ENCODE results near the gene SPAG5. TPM values are rescaled to one million over a fixed set of nuclear protein-coding genes. Genes with fewer than 3 reads are reported as not detected.

SPAG5 gene
- total RNA-seq, 1 donor from 2014 or later: 1.1 TPM

DNA sequence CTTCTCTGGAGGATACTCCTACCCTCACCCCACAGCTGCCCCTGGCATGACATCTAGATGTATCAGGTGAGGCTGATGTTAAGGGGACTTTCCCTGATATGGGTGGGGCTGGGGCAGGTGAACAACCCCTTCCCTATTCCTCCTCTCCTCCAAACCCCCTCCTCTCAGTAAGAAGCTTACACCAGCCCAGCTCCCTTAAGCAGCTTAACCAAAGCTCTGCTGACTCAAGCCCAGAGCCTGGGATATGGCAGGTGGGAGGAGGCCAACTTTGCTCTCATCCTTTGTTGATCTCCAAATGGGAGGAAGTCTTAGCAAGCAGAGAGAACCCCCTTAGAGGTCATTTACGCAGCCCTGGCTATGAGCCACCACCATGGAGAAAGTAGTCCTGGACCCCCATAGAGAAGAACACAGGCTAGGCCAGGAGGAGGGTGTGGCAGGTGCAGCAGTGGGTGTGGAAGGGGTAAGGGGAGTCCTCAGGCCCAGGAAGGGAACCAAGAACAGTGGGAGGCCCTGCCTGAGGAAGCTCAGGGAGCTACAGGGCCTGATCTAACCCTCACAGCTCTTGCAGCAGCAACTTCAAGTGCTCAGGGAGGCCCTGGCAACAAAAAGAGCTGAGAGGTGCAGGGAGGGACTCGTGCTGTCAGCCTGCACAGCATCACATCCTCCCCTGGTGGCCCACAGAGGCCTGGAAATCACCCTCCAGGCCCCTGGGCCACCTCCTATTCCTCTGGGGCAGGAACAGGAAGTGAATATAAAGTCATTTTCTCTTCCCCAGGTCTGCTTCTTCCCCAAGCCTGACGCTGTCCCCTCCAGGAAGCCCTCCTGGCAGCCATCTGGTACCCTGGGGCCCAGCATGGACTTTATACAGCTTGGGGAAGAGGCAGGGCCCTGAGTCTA is 49.3 kb downstream of the SPAG5 start:
- intact Hi-C loops (cut with DNase I): loop anchor here (5.0 kb wide), 2 partner anchors 43 to 63 kb away; partner anchors contain the start of gene RSKR

DNA sequence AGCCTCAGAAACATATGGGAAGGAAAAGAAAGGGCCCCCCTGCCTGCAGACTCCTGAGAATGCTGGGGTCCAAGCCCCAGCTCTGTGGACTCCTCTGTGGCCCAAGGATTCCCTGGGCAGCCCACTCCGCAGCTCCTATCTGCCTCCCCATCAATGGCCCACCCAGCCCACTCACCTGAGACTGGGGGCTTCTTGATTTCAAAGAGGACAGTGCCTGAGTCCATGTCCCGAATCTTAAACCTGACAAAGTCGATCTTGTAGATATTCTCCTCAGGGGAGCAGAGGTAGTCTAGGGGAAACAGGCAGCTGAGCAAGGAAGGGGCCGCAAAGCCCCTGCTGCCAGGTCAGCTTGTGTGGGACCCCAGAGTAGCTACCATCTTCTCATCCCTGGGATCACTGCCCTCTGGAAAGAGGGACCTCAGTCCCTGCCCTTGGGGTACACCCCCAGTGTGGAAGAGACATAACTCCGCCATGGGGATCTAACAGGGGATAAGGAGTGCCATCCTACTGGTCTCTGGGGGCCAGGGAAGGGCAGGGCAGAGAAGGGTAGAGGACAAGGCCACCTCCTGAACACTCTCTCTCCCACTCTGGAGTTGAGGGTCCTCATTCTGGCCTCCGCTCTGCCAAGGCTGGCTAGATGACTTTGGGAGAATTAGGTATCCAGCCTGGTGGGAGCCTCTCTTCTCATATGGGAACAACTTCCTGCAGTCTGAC is 50.3 kb downstream of the SPAG5 start:
- DNase-seq (no peak), ATAC-seq (ENCODE audit: poor library complexity) (no peak)
- intact Hi-C loops (cut with DNase I): loop anchor here (5.0 kb wide), 1 partner anchor 64 kb away; the partner anchor contains the start of gene RSKR

More for the DNA sequence above, 49.3 kb downstream of the SPAG5 start:
- ATAC-seq (ENCODE audit: poor library complexity) (no peak), DNase-seq (no peak)

DNA sequence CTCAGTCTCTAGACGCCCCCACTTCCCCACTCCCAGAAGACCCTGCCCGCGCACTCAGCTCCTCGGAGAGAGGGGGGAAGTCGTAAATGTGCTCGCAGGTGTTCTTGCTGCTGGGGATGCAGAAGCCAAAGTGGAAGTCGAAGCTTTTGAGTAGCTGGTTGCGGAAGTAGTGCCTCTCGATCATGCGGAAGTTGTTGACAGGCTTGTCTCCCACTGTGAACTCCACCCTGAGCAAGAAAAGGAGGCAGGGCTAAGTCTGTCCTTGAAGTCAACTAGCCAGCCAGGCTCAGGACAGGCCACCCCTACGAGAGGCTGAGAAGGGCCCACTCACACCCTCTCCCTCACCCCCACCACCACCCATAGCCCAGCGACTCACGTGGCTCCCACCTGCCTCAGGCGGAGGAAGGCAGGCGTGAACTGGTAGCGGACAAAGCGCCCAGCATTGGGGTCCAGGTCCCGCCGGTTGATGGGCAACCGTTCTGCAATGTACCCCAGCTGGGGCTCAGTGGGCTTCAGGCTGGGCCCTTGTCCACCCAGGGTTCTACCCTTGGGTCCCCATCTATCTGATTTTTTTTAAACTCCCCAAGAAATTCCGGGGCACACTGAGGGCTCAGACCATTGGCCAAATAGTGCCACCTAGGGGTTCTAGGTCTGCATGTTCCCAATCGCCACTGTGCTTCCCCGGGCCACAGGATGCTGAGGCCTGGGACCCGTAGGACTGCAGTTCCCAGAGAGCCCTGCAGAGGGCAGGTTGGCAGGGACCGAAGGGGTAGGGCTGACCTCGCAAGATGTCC is 51.0 kb downstream of the SPAG5 start:
- intact Hi-C loops (cut with DNase I): loop anchor here (5.0 kb wide), 1 partner anchor 64 kb away; the partner anchor contains the start of gene RSKR
- ATAC-seq (ENCODE audit: poor library complexity): peak; percentile 64
- peak; percentile 83 for DNase-seq

DNA sequence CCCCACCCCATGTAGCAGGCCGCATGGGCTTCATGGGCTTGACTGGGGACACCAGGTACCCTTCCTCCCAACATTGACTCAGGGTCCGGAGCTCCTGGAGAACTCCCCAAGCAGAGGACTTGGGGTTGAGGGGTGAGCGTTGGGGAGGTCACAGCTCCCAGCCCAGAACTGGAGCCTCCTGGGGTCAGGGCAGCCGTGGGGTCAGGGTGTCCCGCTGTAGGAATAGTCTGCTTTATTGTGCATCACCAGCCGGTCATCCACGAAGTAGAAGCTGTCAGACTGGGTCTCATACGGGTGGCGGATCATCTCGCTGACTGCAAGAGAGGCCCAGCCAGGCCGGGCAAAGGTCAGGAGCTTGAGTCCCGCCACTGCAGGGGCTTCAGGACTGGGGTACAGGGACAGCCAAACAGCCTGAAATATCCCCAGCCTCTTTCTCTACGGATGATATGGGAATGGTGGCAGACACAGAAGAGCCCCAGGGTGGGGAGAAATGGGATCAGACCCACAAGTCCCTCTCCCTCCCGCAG is 51.7 kb downstream of the SPAG5 start:
- intact Hi-C loops (cut with DNase I): loop anchor here (5.0 kb wide), 1 partner anchor 65 kb away; the partner anchor contains the start of gene RSKR
- DNase-seq: no peak
- ATAC-seq (ENCODE audit: poor library complexity): no peak

DNA sequence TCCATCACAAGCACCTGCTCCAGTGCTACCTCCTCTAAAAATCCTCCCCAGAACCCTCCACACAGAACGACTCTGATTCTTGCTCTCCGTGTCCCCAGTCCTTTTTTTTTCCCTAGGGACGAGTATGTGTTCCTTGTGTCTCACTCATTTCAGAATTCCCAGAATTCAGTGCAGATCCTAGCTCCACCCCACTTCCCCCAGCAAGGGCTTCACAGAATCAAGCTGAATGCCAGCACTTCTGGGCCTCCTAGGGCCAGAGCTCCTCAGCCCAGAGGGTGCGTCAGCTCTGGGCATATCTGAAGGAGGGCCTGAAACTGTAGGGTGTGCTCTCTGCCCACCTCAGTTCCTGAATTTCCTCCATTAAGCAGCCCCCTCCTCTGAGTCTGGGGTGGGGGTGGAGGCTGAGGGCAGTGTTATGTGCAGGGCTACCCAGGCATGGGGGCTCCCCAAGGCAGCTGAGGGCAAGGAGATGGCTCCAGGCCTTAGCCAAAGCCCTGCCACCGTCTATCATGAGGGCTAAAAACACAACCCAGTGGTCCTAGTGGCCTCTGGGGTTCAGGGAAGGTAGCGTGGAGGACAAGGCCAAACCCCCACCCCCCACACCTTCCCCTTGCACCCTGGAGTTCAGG is 52.9 kb downstream of the SPAG5 start:
- ATAC-seq (ENCODE audit: poor library complexity) (no peak), DNase-seq (peak; percentile 17)
- intact Hi-C loops (cut with DNase I): loop anchor here (5.0 kb wide), 1 partner anchor 66 kb away; the partner anchor contains the start of gene RSKR

DNA sequence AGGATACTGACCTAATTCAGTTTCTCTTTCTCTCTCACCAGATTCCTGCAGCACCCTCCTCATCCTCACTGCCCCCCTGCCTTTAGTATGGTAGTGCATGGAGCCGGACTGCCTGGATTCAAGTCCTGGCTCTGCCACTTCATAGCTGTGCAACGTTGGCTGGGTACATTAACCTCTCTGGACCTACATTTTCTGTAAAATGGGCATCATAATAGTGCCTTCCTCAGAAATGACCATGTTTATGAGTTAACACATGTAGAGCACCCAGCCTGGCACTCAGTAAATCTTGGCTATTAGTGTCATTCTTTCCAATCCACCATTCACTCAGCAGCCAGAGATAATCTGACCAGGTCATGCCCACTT is 53.7 kb downstream of the SPAG5 start:
- DNase-seq (no peak), ATAC-seq (ENCODE audit: poor library complexity) (no peak)
- intact Hi-C loops (cut with DNase I): loop anchor here (5.0 kb wide), 1 partner anchor 67 kb away; the partner anchor contains the start of gene RSKR

DNA sequence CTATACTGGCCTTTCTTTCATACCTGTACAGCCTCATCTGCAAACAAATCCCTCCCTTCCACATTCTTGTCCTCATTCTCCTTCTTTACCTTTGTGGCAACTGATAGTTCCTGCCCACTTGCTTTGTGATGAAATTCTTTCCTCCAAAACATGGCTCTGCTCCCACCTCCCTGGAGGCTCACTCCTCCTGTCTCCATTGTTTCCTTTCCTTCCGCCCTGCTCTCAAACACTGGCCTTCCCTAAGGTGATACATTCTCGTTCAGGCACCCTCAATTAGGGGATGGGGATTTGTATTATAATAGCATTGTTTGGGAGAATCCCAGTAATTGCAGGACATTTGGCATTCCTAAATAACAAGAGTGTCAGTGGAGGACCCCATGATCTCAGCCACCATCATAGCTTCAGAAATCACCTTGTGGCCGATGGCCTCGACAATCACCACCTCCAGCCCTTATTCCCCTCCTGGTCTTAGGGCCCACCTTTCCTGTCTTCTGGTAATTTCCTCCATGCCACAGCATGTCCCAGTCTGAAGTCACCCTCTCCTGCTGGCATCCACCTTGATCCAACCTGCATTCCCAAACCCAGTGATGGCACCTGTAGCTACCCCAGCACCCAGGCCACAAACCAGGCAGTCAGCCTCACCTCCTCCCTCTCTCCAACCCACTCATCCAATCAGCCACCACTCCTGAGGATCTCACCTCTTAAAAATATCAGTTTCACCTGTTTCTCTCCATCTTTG is 54.3 kb downstream of the SPAG5 start:
- DNase-seq (no peak), ATAC-seq (ENCODE audit: poor library complexity) (no peak)
- intact Hi-C loops (cut with DNase I): loop anchor here (5.0 kb wide), 1 partner anchor 68 kb away; the partner anchor contains the start of gene RSKR

DNA sequence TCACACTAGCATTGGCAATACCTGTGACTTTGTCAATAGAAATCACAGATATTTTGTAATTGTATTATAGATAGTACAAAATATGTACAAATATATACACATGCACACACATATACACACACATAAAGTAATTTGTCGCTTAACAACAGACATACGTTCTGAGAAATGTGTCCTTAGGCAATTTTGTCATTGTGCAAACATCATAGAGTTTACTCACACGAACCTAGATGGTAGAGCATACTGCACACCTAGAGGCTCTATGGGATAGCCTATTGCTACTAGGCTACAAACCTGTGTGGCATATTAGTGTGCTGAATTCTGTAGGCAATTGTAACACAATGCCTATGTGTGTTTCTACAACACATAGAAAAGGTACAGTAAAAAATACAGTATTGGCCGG is 57.4 kb downstream of the SPAG5 start:
- no peak for DNase-seq
- intact Hi-C loops (cut with DNase I): no loop called here
- no peak for ATAC-seq (ENCODE audit: poor library complexity)

DNA sequence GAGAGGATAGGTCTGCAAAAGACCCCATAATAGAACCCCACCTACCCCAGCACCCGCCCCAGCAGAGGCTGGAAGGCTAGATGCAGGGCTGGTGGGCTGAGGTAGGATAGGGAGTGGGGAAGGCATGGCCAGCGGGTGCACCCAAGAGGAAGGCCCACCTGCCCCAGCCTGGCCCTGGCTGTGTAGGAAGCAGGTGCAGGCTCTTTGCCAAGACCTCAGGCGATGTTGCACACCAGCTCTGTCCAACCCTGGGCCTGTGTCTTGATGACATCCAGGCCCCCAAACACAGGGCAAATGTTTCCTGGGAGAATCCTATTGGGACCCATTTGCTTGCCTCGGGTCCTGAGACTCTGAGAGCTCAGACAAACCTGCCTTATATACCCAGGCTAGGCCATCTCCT is 58.6 kb downstream of the SPAG5 start:
- DNase-seq: peak; percentile 31
- no peak for ATAC-seq (ENCODE audit: poor library complexity)
- intact Hi-C loops (cut with DNase I): no loop called here

DNA sequence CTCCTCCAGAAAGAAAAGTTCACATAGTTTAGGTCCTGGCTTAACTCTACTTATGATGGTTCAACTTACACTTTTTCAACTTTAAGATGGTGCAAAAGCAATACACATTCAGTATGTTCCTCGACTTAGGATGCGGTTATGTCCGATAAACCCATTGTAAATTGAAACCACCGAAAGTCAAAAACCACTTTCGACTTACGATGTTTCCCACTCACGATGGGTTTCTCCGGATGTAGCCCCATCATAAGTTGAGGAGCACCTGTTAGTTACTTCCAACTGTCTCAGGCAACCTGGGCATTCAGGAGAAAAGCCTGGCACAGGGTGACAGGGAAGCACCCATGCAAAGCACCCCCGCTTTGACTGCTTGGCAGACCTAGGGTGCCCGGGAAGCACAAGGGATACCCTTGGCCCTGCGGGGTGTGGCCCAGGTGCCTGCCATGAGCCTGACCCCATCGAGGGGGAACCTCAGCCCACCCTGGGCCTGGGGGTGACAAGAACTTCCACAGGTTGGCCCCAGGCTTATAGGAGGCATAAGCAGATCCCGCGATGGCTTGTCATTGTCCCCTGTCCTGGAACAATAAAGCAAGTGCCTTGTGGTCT is 60.4 kb downstream of the SPAG5 start:
- intact Hi-C loops (cut with DNase I): no loop called here
- DNase-seq: no peak
- no peak for ATAC-seq (ENCODE audit: poor library complexity)

DNA sequence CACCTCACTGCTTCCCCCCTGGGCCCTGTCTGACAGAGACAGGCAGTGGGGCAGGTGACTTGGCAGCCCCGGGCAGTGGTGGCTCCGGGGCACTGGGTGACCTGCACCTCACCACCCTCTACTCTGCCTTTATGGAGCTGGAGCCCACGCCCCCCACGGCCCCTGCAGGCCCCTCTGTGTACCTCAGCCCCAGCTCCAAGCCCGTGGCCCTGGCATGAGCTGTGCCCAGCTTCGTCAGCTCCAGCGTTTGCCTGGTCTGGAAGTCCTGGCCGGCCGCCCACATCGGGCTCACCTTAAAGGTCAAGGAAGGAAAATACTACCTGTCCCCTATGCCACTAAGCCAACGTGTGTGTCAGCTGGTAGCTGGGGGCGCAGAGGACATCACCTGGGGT is 61.6 kb downstream of the SPAG5 start:
- DNase-seq (no peak), ATAC-seq (ENCODE audit: poor library complexity) (no peak)
- intact Hi-C loops (cut with DNase I): no loop called here

DNA sequence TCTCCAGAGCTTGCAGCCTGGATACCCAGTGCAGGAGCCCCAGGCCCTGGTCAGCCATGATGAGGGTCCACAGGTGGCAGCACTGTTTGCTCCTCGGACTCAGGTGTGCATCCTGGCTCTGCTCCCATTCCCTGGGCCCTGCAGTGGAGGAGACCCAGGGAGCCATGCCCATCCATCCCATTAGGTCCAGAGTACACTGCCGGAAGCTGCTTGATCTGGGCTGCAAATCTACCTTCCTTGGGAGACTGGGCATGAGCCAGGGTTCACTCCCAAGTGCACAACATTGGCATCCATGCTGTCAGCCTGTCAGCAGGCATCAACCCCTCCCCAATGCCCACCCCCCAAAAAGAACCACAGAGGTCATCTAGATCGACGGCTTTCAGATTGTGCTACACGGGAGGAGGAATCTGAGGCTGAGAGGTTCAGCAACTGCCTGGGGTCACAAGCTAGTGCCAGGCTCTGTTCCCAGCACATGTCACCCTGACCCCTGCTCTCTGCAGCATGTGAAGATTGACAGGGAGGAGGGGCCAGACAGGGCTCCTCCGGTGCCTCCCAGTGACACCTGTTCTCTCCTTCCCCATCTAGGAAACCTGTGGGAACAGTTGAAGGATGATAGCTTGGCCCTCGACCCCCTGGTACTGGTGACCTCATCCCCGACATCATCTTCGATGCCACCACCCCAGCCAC is 62.1 kb downstream of the SPAG5 start:
- ATAC-seq (ENCODE audit: poor library complexity) (no peak), DNase-seq (no peak)
- intact Hi-C loops (cut with DNase I): no loop called here

DNA sequence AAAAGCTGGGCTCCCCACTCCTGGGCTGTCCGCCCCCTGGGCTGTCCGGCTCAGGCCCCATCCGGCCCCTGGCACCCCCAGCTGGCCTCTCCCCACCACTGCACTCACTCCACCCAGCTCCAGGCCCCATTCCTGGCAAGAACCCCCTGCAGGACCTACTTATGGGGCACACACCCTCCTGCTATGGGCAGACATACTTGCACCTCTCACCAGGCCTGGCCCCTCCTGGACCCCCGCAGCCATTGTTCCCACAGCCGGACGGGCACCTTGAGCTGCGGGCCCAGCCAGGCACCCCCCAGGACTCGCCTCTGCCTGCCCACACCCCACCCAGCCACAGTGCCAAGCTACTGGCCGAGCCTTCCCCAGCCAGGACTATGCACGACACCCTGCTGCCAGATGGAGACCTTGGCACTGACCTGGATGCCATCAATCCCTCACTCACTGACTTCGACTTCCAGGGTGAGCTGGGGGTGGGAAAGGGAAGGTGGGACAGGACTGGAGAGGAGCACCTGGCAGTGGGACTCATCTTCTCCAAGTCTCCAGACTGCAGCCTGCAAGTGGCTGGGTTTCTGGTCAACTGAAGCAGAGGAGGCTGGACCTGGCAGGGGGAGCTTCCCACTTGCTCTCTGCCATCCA is 64.0 kb downstream of the SPAG5 start:
- no peak for DNase-seq
- intact Hi-C loops (cut with DNase I): no loop called here
- ATAC-seq (ENCODE audit: poor library complexity): no peak

DNA sequence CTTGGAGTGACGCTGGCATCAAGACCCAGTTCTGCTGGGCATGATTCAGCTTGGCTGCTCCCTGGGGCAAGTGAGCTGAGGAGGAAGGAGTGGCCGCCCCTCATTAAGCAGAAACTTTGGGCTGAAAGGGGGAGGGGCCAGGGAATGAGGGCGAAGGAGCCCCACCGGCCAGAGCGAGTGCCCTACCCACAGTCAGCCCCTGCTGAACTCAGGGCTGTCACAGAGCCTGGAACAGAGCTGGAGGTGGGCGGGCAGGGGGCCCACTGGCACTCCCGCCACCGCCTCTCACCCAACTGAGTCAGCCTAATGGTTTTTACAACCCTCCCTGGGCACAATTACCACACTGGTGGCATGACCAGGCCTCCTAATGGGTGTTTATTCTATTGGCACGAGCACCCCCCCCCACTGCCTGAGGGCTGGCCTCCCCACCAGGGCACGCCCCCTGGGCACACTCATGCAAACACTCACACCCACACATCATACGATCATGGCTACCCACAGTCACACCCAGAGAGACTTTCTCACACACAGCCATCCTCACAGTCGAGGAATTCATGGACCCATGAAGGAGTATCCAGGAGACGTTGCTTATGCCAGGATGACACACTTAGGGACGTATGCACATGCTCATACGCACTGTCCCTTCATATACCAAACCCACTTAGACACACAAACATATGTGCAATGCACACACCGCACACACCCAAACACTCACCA is 65.6 kb downstream of the SPAG5 start:
- intact Hi-C loops (cut with DNase I): no loop called here
- peak; percentile 18 for DNase-seq
- ATAC-seq (ENCODE audit: poor library complexity): no peak
